ENCODE data around the gene TRIM52. TPM values are rescaled to one million over a fixed set of nuclear protein-coding genes. Genes with fewer than 3 reads are reported as not detected.
"Not testable (repeated sequence)": the region's sequence is repeated elsewhere in the genome, so short reads cannot be mapped to it uniquely, and the experiment has no call there.

Gene TRIM52
- total RNA-seq, 1 experiment from 2014 or later, result 15.2 TPM

GRCh38 chr5:181212934-181213333, 48.0 kb downstream of the TRIM52 start:
- no peak overlapping the region for H2AFZ ChIP-seq
- BruUV-seq (replicated peaks), result no TSS peak
- no peak for DNase-seq

GRCh38 chr5:181212080-181212479, 48.9 kb downstream of the TRIM52 start:
- no peak overlapping the region for H3K4me3 ChIP-seq
- H3K27ac ChIP-seq, result no peak overlapping the region
- CTCF ChIA-PET, result no interaction called here
- no peaks in the 10 kb centered on the region for H3K9me3 ChIP-seq (ENCODE audit: insufficient read depth, low read depth)
- no peak overlapping the region for H3K4me2 ChIP-seq
- no peaks in the 10 kb centered on the region for H3K27me3 ChIP-seq (ENCODE audit: insufficient read depth, low read depth)
- BruUV-seq (replicated peaks), result no TSS peak
- intact Hi-C loops (cut with micrococcal nuclease; ENCODE audit: unreplicated experiment), result no loop called here
- H3K9me2 ChIP-seq (ENCODE audit: insufficient read depth), result no peaks in the 10 kb centered on the region
- H3F3A ChIP-seq (ENCODE audit: insufficient read depth, low read depth), result peaks cover 42% of the 10 kb centered on the region
- no peaks in the 10 kb centered on the region for H4K20me1 ChIP-seq (ENCODE audit: insufficient read depth)
- POLR2A ChIA-PET (ENCODE audit: unreplicated experiment), result interaction anchor here (0.7 kb wide), 1 partner anchor 8 kb away, joined by 4 read pairs; no protein-coding TSS in a partner anchor
- no peak overlapping the region for H2AFZ ChIP-seq
- H3K36me3 ChIP-seq (ENCODE audit: low read depth), result no peaks in the 10 kb centered on the region
- H3K79me2 ChIP-seq (ENCODE audit: low read depth), result no peaks in the 10 kb centered on the region
- TF ChIP-seq EZH2 (IDR thresholded peaks at IDR 0.05; ENCODE audit: low read depth) (no peak), CTCF (conservative IDR thresholded peaks at IDR 0.05) (no peak)
- peaks cover 3% of the 10 kb centered on the region; the same call in 1 of the 2 replicates for H3K4me1 ChIP-seq (replicated peaks; ENCODE audit: insufficient read depth)
- DNase-seq, result no peak

More at GRCh38 chr5:181212934-181213333, 48.0 kb downstream of the TRIM52 start:
- H3K36me3 ChIP-seq (ENCODE audit: low read depth), result no peaks in the 10 kb centered on the region
- no peaks in the 10 kb centered on the region for H3K79me2 ChIP-seq (ENCODE audit: low read depth)
- intact Hi-C loops (cut with micrococcal nuclease; ENCODE audit: unreplicated experiment), result no loop called here
- no peak overlapping the region for H3K27ac ChIP-seq
- H3K4me3 ChIP-seq, result no peak overlapping the region
- H3K27me3 ChIP-seq (ENCODE audit: insufficient read depth, low read depth), result no peaks in the 10 kb centered on the region
- ChIA-PET POLR2A (ENCODE audit: unreplicated experiment) (interaction anchor here (0.7 kb wide), 1 partner anchor 9 kb away, joined by 4 read pairs; no protein-coding TSS in a partner anchor), CTCF (no interaction called here)
- H3K4me2 ChIP-seq, result no peak overlapping the region
- no peaks in the 10 kb centered on the region for H3K9me2 ChIP-seq (ENCODE audit: insufficient read depth)
- H3F3A ChIP-seq (ENCODE audit: insufficient read depth, low read depth), result peaks cover 44% of the 10 kb centered on the region
- peaks cover 7% of the 10 kb centered on the region; the same call in 1 of the 2 replicates for H3K4me1 ChIP-seq (replicated peaks; ENCODE audit: insufficient read depth)
- H3K9me3 ChIP-seq (ENCODE audit: insufficient read depth, low read depth), result no peaks in the 10 kb centered on the region
- peaks cover 5% of the 10 kb centered on the region for H4K20me1 ChIP-seq (ENCODE audit: insufficient read depth)
- no peak for TF ChIP-seq CTCF (conservative IDR thresholded peaks at IDR 0.05)
- TF ChIP-seq EZH2 (IDR thresholded peaks at IDR 0.05; ENCODE audit: low read depth), result no peak

- BruUV-seq (replicated peaks), result no TSS peak
These were observed 49.7 kb downstream of the TRIM52 start for GRCh38 chr5:181211208-181211607.

GRCh38 chr5:181210698-181211097, 50.2 kb downstream of the TRIM52 start:
- H4K20me1 ChIP-seq (ENCODE audit: insufficient read depth); intact Hi-C loops (cut with micrococcal nuclease; ENCODE audit: unreplicated experiment); BruUV-seq (replicated peaks); H3K79me2 ChIP-seq (ENCODE audit: low read depth); H3K27me3 ChIP-seq (ENCODE audit: insufficient read depth, low read depth); H3K9me3 ChIP-seq (ENCODE audit: insufficient read depth, low read depth); H2AFZ ChIP-seq; H3K4me2 ChIP-seq; H3K36me3 ChIP-seq (ENCODE audit: low read depth); H3K4me3 ChIP-seq; H3K4me1 ChIP-seq (replicated peaks; ENCODE audit: insufficient read depth); H3K9me2 ChIP-seq (ENCODE audit: insufficient read depth); DNase-seq; H3K27ac ChIP-seq: not testable (repeated sequence)
- ChIA-PET POLR2A (ENCODE audit: unreplicated experiment) (interaction anchor here (0.7 kb wide), 1 partner anchor 45 kb away, joined by 3 read pairs; no protein-coding TSS in a partner anchor), CTCF (interaction anchor here (0.7 kb wide), 1 partner anchor 19 kb away, joined by 4 read pairs; no protein-coding TSS in a partner anchor)
- H3F3A ChIP-seq (ENCODE audit: insufficient read depth, low read depth), result peaks cover 43% of the 10 kb centered on the region

More at GRCh38 chr5:181211208-181211607, 49.7 kb downstream of the TRIM52 start:
- no peaks in the 10 kb centered on the region for H3K36me3 ChIP-seq (ENCODE audit: low read depth)
- intact Hi-C loops (cut with micrococcal nuclease; ENCODE audit: unreplicated experiment), result no loop called here
- POLR2A ChIA-PET (ENCODE audit: unreplicated experiment), result no interaction called here
- CTCF ChIA-PET, result interaction anchor here (0.7 kb wide), 1 partner anchor 19 kb away, joined by 4 read pairs; no protein-coding TSS in a partner anchor
- DNase-seq, result no peak
- no peaks in the 10 kb centered on the region for H3K27me3 ChIP-seq (ENCODE audit: insufficient read depth, low read depth)
- H2AFZ ChIP-seq, result no peak overlapping the region
- H3K9me2 ChIP-seq (ENCODE audit: insufficient read depth), result no peaks in the 10 kb centered on the region
- TF ChIP-seq CTCF (conservative IDR thresholded peaks at IDR 0.05) (no peak), EZH2 (IDR thresholded peaks at IDR 0.05; ENCODE audit: low read depth) (no peak)
- no peak overlapping the region for H3K4me3 ChIP-seq
- no peaks in the 10 kb centered on the region for H4K20me1 ChIP-seq (ENCODE audit: insufficient read depth)
- no peaks in the 10 kb centered on the region for H3K79me2 ChIP-seq (ENCODE audit: low read depth)
- H3K27ac ChIP-seq, result no peak overlapping the region
- H3K4me2 ChIP-seq, result no peak overlapping the region
- H3K9me3 ChIP-seq (ENCODE audit: insufficient read depth, low read depth), result no peaks in the 10 kb centered on the region
- H3F3A ChIP-seq (ENCODE audit: insufficient read depth, low read depth), result peaks cover 43% of the 10 kb centered on the region
- peaks cover 5% of the 10 kb centered on the region for H3K4me1 ChIP-seq (replicated peaks; ENCODE audit: insufficient read depth)

GRCh38 chr5:181210148-181210547, 50.8 kb downstream of the TRIM52 start:
- H3K27me3 ChIP-seq (ENCODE audit: insufficient read depth, low read depth); H3K4me2 ChIP-seq; H3K4me3 ChIP-seq; H3K36me3 ChIP-seq (ENCODE audit: low read depth); BruUV-seq (replicated peaks); H3K27ac ChIP-seq; intact Hi-C loops (cut with micrococcal nuclease; ENCODE audit: unreplicated experiment); H3K9me2 ChIP-seq (ENCODE audit: insufficient read depth); CTCF ChIA-PET; H2AFZ ChIP-seq; DNase-seq; H4K20me1 ChIP-seq (ENCODE audit: insufficient read depth); H3K79me2 ChIP-seq (ENCODE audit: low read depth); H3K9me3 ChIP-seq (ENCODE audit: insufficient read depth, low read depth): not testable (repeated sequence)
- Histone ChIP-seq H3F3A (ENCODE audit: insufficient read depth, low read depth) (peaks cover 43% of the 10 kb centered on the region), H3K4me1 (replicated peaks; ENCODE audit: insufficient read depth) (peaks cover 12% of the 10 kb centered on the region)
- POLR2A ChIA-PET (ENCODE audit: unreplicated experiment), result interaction anchor here (0.7 kb wide), 1 partner anchor 45 kb away, joined by 3 read pairs; no protein-coding TSS in a partner anchor

Measured in PC-9 (cell line).